ENCODE results near the gene ACTRT3. TPM values are rescaled to one million over a fixed set of nuclear protein-coding genes. Genes with fewer than 3 reads are reported as not detected.

The ACTRT3 gene
- total and polyA plus RNA-seq, 2 of the 13 experiments (the other 11 are each of a cell fraction or from before 2014, with no cell fraction given): 0.42 to 0.97 TPM

DNA sequence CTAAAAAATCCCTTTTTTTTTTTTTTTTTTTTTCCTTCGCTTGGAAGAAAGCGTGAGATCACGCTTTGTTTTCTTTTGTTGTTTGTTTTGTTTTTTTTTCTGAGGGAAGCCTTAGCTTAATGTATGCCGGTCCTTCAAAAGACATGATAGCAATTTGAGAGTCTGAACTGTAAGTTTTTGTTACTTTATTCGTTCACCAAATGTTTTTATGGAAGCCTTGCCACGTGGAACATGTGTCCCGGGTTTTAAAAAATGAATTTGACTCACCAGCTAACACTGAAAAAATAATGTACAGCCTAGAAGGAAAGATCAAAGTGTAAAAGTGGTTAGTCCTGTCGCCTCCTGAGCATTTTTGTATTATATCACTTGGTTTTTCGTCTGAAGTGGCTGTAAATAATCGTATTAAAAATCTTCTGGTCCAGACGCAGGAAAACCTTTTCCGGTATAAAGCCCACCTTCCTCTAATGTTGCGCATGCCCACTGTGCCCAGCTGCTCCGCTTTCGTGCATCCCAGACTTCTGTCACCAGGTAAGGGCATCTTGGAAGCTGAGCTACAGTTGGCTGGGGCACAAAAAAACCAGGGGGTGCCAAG, 3.0 kb upstream of the ACTRT3 start (continued):
- TF ChIP-seq DNMT3B (CRISPR knock-in tag; conservative IDR thresholded peaks at IDR 0.05): no peak
- TF ChIP-seq ZNF101 (CRISPR knock-in tag; IDR thresholded peaks at IDR 0.05; ENCODE audit: borderline replicate concordance, low read depth): no peak
- no peak for TF ChIP-seq ZNF234 (CRISPR knock-in tag; conservative IDR thresholded peaks at IDR 0.05)
- no peak for TF ChIP-seq RBFOX2 (IDR thresholded peaks at IDR 0.05; ENCODE audit: low read depth, low read length)
- no peak for TF ChIP-seq ZNF260 (CRISPR knock-in tag; IDR thresholded peaks at IDR 0.05; ENCODE audit: borderline replicate concordance, low read depth)
- no peak for TF ChIP-seq ZNF605 (CRISPR knock-in tag; IDR thresholded peaks at IDR 0.05)
- TF ChIP-seq, protein P1, sequence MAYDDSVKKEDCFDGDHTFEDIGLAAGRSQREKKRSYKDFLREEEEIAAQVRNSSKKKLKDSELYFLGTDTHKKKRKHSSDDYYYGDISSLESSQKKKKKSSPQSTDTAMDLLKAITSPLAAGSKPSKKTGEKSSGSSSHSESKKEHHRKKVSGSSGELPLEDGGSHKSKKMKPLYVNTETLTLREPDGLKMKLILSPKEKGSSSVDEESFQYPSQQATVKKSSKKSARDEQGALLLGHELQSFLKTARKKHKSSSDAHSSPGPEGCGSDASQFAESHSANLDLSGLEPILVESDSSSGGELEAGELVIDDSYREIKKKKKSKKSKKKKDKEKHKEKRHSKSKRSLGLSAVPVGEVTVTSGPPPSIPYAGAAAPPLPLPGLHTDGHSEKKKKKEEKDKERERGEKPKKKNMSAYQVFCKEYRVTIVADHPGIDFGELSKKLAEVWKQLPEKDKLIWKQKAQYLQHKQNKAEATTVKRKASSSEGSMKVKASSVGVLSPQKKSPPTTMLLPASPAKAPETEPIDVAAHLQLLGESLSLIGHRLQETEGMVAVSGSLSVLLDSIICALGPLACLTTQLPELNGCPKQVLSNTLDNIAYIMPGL (CRISPR knock-in tag; IDR thresholded peaks at IDR 0.05; ENCODE audit: borderline replicate concordance in 1 of 2, low read depth in 1 of 2): peak in 1 of 2 experiments; percentile 11; a peak in 1 of 4 replicates
- TF ChIP-seq ZSCAN31 (CRISPR knock-in tag; IDR thresholded peaks at IDR 0.05; ENCODE audit: low read depth): no peak
- no peak for TF ChIP-seq GLI4 (CRISPR knock-in tag; IDR thresholded peaks at IDR 0.05; ENCODE audit: borderline replicate concordance)
- no peak for TF ChIP-seq ZNF205 (CRISPR knock-in tag; IDR thresholded peaks at IDR 0.05)
- no peak for TF ChIP-seq TCF12 (IDR thresholded peaks at IDR 0.05)
- TF ChIP-seq TCF12 (CRISPR knock-in tag; IDR thresholded peaks at IDR 0.05): no peak
- TF ChIP-seq, protein P2, sequence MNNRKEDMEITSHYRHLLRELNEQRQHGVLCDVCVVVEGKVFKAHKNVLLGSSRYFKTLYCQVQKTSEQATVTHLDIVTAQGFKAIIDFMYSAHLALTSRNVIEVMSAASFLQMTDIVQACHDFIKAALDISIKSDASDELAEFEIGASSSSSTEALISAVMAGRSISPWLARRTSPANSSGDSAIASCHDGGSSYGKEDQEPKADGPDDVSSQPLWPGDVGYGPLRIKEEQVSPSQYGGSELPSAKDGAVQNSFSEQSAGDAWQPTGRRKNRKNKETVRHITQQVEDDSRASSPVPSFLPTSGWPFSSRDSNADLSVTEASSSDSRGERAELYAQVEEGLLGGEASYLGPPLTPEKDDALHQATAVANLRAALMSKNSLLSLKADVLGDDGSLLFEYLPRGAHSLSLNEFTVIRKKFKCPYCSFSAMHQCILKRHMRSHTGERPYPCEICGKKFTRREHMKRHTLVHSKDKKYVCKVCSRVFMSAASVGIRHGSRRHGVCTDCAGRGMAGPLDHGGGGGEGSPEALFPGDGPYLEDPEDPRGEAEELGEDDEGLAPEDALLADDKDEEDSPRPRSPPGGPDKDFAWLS (CRISPR knock-in tag; IDR thresholded peaks at IDR 0.05; ENCODE audit: borderline replicate concordance): no peak
- TF ChIP-seq ELF3 (CRISPR knock-in tag; IDR thresholded peaks at IDR 0.05): peak; percentile 7; the same call in 1 of the 2 replicates
- TF ChIP-seq BCL6 (CRISPR knock-in tag; IDR thresholded peaks at IDR 0.05): 0 out of 2 replicates have a peak, but pooled peaks have one; percentile 2
- peak; percentile 7; the same call in 1 of the 2 replicates for TF ChIP-seq PHF21A (CRISPR knock-in tag; IDR thresholded peaks at IDR 0.05)
- no peak for TF ChIP-seq ZNF841 (CRISPR knock-in tag; IDR thresholded peaks at IDR 0.05; ENCODE audit: borderline replicate concordance)
- TF ChIP-seq SNAPC2 (CRISPR knock-in tag; IDR thresholded peaks at IDR 0.05): no peak
- no peak for TF ChIP-seq ZNF414 (CRISPR knock-in tag; IDR thresholded peaks at IDR 0.05)
- TF ChIP-seq ZNF264 (CRISPR knock-in tag; IDR thresholded peaks at IDR 0.05): no peak
- TF ChIP-seq DMAP1 (CRISPR knock-in tag; IDR thresholded peaks at IDR 0.05): peak; percentile 69; the same call in 1 of the 2 replicates
- TF ChIP-seq GLMP (CRISPR knock-in tag; IDR thresholded peaks at IDR 0.05; ENCODE audit: borderline replicate concordance): no peak
- no peak for TF ChIP-seq FOXK1 (CRISPR knock-in tag; IDR thresholded peaks at IDR 0.05; ENCODE audit: borderline replicate concordance, low read depth)
- TF ChIP-seq, protein P3, sequence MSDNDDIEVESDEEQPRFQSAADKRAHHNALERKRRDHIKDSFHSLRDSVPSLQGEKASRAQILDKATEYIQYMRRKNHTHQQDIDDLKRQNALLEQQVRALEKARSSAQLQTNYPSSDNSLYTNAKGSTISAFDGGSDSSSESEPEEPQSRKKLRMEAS (IDR thresholded peaks at IDR 0.05): peak; percentile 63; the same call in 1 of the 2 replicates
- peak; percentile 61; the same call in 1 of the 2 replicates for TF ChIP-seq KDM5A (IDR thresholded peaks at IDR 0.05; ENCODE audit: borderline replicate concordance, low read length)
- TF ChIP-seq ZNF563 (CRISPR knock-in tag; IDR thresholded peaks at IDR 0.05): no peak
